Cardiac muscle cell (in vitro differentiated cells and primary cell): ENCODE data around the gene CFAP92. TPM values are rescaled to one million over a fixed set of nuclear protein-coding genes. Genes with fewer than 3 reads are reported as not detected.

Experiments
- DNase-seq, 2 donors: peaks; one replicate each; pipeline versions ENCODE4 v3.0.0 to v3.0.0-alpha.2; 2010 to 2017; ENCODE audit warnings: low read depth in 1 of 2, low spot score in 1 of 2
- H3K27ac ChIP-seq: fragments of 200-600 bp; sonication (generic); 2 replicates; pipeline ENCODE4 v1.5.1; 2016
- H3K27me3 ChIP-seq: fragments of 200-600 bp; sonication (generic); 2 replicates; pipeline ENCODE4 v1.6.0; 2016; ENCODE audit warnings: control low read depth
- H3K36me3 ChIP-seq: fragments of 200-600 bp; sonication (generic); 2 replicates; pipeline ENCODE4 v1.5.1; 2016; ENCODE audit warnings: control low read depth
- H3K4me1 ChIP-seq: fragments of 200-600 bp; sonication (generic); 2 replicates; pipeline ENCODE4 v1.8.1; 2017; ENCODE audit warnings: low read depth, mild to moderate bottlenecking, mixed run types
- H3K4me3 ChIP-seq: fragments of 200-600 bp; sonication (generic); 2 replicates; pipeline ENCODE4 v1.5.1; 2016; ENCODE audit warnings: mild to moderate bottlenecking
- H3K9me3 ChIP-seq: fragments of 200-600 bp; sonication (generic); 2 replicates; pipeline ENCODE4 v1.5.1; 2017; ENCODE audit warnings: low read depth, mild to moderate bottlenecking, control low read depth
- polyA plus RNA-seq: library from polyadenylated mRNA; unstranded; fragments of >200 nt; fragmentation: Nextera tagmentation; extraction: Ambion mirVana; gene quantifications from 2 replicates; pipeline ENCODE4 v1.2.1, GENCODE V29; 2016
- total RNA-seq: library from RNA; depleted of rRNA; stranded (reverse); fragments of >200 nt; gene quantifications from 2 replicates; pipeline ENCODE4 v1.2.3, GENCODE V29; 2016
- TF ChIP-seq, protein P1 (sequence below): IDR thresholded peaks from 2 replicates; pipeline ENCODE4 v1.5.1; 2012; ENCODE audit warnings: low read depth, mild to moderate bottlenecking, low read length

Gene CFAP92
- total and polyA plus RNA-seq, 2 experiments from 2014 or later: 0.60 to 0.95 TPM

- no peaks in the 10 kb centered on the region for H3K4me1 ChIP-seq
- peaks cover 92% of the 10 kb centered on the region for H3K27me3 ChIP-seq
- no peaks in the 10 kb centered on the region for H3K36me3 ChIP-seq
- no peak overlapping the region for H3K27ac ChIP-seq
- TF ChIP-seq, protein P1, sequence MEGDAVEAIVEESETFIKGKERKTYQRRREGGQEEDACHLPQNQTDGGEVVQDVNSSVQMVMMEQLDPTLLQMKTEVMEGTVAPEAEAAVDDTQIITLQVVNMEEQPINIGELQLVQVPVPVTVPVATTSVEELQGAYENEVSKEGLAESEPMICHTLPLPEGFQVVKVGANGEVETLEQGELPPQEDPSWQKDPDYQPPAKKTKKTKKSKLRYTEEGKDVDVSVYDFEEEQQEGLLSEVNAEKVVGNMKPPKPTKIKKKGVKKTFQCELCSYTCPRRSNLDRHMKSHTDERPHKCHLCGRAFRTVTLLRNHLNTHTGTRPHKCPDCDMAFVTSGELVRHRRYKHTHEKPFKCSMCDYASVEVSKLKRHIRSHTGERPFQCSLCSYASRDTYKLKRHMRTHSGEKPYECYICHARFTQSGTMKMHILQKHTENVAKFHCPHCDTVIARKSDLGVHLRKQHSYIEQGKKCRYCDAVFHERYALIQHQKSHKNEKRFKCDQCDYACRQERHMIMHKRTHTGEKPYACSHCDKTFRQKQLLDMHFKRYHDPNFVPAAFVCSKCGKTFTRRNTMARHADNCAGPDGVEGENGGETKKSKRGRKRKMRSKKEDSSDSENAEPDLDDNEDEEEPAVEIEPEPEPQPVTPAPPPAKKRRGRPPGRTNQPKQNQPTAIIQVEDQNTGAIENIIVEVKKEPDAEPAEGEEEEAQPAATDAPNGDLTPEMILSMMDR: no peak
- DNase-seq: no peak
- H3K4me3 ChIP-seq: peak overlapping the region; percentile 37
- H3K9me3 ChIP-seq: no peaks in the 10 kb centered on the region
These were observed 6.8 kb upstream of the CFAP92 start for GRCh38 chr3:129000742-129001100.

- Histone ChIP-seq H3K4me1 (no peaks in the 10 kb centered on the region), H3K36me3 (no peaks in the 10 kb centered on the region), H3K27me3 (peaks cover 90% of the 10 kb centered on the region), H3K27ac (no peak overlapping the region), H3K4me3 (no peak overlapping the region), H3K9me3 (no peaks in the 10 kb centered on the region)
- DNase-seq: no peak
- TF ChIP-seq, protein P1: no peak
These were observed 5.2 kb upstream of the CFAP92 start for GRCh38 chr3:128999102-128999501.

GRCh38 chr3:128998561-128998960 lies 4.7 kb upstream of the CFAP92 start:
- DNase-seq: no peak
- no peak overlapping the region for H3K4me3 ChIP-seq
- no peaks in the 10 kb centered on the region for H3K36me3 ChIP-seq
- H3K4me1 ChIP-seq: no peaks in the 10 kb centered on the region
- no peak overlapping the region for H3K27ac ChIP-seq
- H3K9me3 ChIP-seq: no peaks in the 10 kb centered on the region
- H3K27me3 ChIP-seq: peaks cover 88% of the 10 kb centered on the region
- TF ChIP-seq, protein P1: no peak

DNA sequence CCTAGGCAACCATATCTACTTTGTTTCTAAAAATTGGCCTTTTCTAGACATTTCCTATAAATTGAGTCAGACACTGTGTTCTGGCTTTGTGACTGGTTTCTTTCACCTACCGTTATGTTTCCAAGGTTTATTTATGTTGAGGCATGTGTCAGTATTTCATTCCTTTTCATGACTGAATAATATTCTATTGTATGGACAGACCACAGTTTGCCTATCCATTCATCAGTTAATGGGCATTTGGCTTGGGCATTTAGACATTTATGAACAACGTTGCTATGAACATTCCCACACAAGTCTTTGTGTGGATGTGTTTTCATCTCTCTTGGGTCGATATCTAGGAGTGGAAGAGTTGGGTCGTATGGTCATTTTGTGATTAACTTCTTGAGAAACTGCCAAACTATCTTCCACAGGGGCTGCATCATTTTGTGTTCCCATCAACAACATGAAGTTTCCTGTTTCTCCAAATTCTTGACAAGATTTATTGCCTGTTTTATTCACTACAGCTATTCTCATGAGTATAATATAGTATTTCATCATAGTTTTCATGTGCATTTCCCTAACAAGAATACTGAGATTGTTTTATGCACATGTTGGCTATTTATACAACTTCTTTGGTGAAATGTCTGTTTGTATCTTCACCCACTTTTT lies 3.7 kb upstream of the CFAP92 start:
- TF ChIP-seq, protein P1: no peak
- Histone ChIP-seq H3K27me3 (peaks cover 88% of the 10 kb centered on the region), H3K9me3 (no peaks in the 10 kb centered on the region), H3K27ac (no peak overlapping the region), H3K4me1 (no peaks in the 10 kb centered on the region), H3K4me3 (no peak overlapping the region), H3K36me3 (no peaks in the 10 kb centered on the region)
- no peak for DNase-seq

GRCh38 chr3:128996726-128997125 lies 2.9 kb upstream of the CFAP92 start:
- peaks cover 80% of the 10 kb centered on the region for H3K27me3 ChIP-seq

More at GRCh38 chr3:128996726-128997125, 2.9 kb upstream of the CFAP92 start:
- no peak for DNase-seq
- TF ChIP-seq, protein P1: no peak
- no peaks in the 10 kb centered on the region for H3K4me1 ChIP-seq
- no peaks in the 10 kb centered on the region for H3K36me3 ChIP-seq
- no peak overlapping the region for H3K4me3 ChIP-seq
- H3K27ac ChIP-seq: no peak overlapping the region
- no peaks in the 10 kb centered on the region for H3K9me3 ChIP-seq
